ENCODE data around the gene MALSU1. TPM values are rescaled to one million over a fixed set of nuclear protein-coding genes. Genes with fewer than 3 reads are reported as not detected.

MALSU1 gene
- total RNA-seq, 1 donor from 2014 or later, result 48.7 TPM

GRCh38 chr7:23283086-23283485, 16.1 kb upstream of the MALSU1 start:
- no peaks in the 10 kb centered on the region for H3K4me1 ChIP-seq
- no peak overlapping the region for H3K27ac ChIP-seq
- H3K27me3 ChIP-seq, result no peaks in the 10 kb centered on the region
- no peak overlapping the region for H3K4me2 ChIP-seq
- no peak overlapping the region for H3K4me3 ChIP-seq
- H3F3A ChIP-seq (ENCODE audit: low read depth), result no peaks in the 10 kb centered on the region
- H3K4me3 Mint-ChIP-seq, result no peak overlapping the region
- TF ChIP-seq EZH2phosphoT487 (IDR thresholded peaks at IDR 0.05) (no peak), EZH2 (IDR thresholded peaks at IDR 0.05) (no peak), CTCF (IDR thresholded peaks at IDR 0.05) (no peak)
- no peak overlapping the region for H2AFZ ChIP-seq (replicated peaks)
- peaks cover 7% of the 10 kb centered on the region for H3K27me3 Mint-ChIP-seq (ENCODE audit: insufficient read depth, low read depth)
- H3K36me3 ChIP-seq, result no peaks in the 10 kb centered on the region
- H3K9ac ChIP-seq, result no peak overlapping the region
- H3K79me2 ChIP-seq (ENCODE audit: low read depth), result no peaks in the 10 kb centered on the region
- H3K4me1 Mint-ChIP-seq, result no peaks in the 10 kb centered on the region
- no peaks in the 10 kb centered on the region for H3K36me3 Mint-ChIP-seq
- H3K9me3 ChIP-seq (ENCODE audit: low read depth), result no peaks in the 10 kb centered on the region
- no peaks in the 10 kb centered on the region for H4K20me1 ChIP-seq (ENCODE audit: low read depth)
- no peak overlapping the region for H3K27ac Mint-ChIP-seq
- H3K9me3 Mint-ChIP-seq, result no peaks in the 10 kb centered on the region
- no peak for DNase-seq (ENCODE audit: low spot score)

- H3K27me3 ChIP-seq, result no peaks in the 10 kb centered on the region
Measured at GRCh38 chr7:23284871-23285270, 14.3 kb upstream of the MALSU1 start.

GRCh38 chr7:23285657-23286646, 13.2 kb upstream of the MALSU1 start:
- H3K27me3 Mint-ChIP-seq (ENCODE audit: insufficient read depth, low read depth), result peaks cover 7% of the 10 kb centered on the region
- TF ChIP-seq EZH2 (IDR thresholded peaks at IDR 0.05) (no peak), CTCF (IDR thresholded peaks at IDR 0.05) (no peak), EZH2phosphoT487 (IDR thresholded peaks at IDR 0.05) (no peak)
- Histone ChIP-seq H3K9ac (no peak overlapping the region), H3K4me1 (no peaks in the 10 kb centered on the region), H3K27ac (no peak overlapping the region), H2AFZ (replicated peaks) (no peak overlapping the region), H3K36me3 (no peaks in the 10 kb centered on the region), H3K27me3 (no peaks in the 10 kb centered on the region), H3K4me2 (no peak overlapping the region), H3K9me3 (ENCODE audit: low read depth) (no peaks in the 10 kb centered on the region), H3F3A (ENCODE audit: low read depth) (no peaks in the 10 kb centered on the region), H4K20me1 (ENCODE audit: low read depth) (no peaks in the 10 kb centered on the region), H3K79me2 (ENCODE audit: low read depth) (no peaks in the 10 kb centered on the region), H3K4me3 (no peak overlapping the region)
- no peaks in the 10 kb centered on the region for H3K9me3 Mint-ChIP-seq
- H3K4me1 Mint-ChIP-seq, result no peaks in the 10 kb centered on the region
- H3K27ac Mint-ChIP-seq, result no peak overlapping the region
- no peak overlapping the region for H3K4me3 Mint-ChIP-seq
- H3K36me3 Mint-ChIP-seq, result no peaks in the 10 kb centered on the region
- no peak for DNase-seq (ENCODE audit: low spot score)

More at GRCh38 chr7:23284871-23285270, 14.3 kb upstream of the MALSU1 start:
- no peaks in the 10 kb centered on the region for H3K9me3 Mint-ChIP-seq
- no peak overlapping the region for H3K4me3 Mint-ChIP-seq
- no peaks in the 10 kb centered on the region for H3K4me1 Mint-ChIP-seq
- no peaks in the 10 kb centered on the region for H3F3A ChIP-seq (ENCODE audit: low read depth)
- H3K36me3 Mint-ChIP-seq, result no peaks in the 10 kb centered on the region
- H3K4me3 ChIP-seq, result no peak overlapping the region
- H4K20me1 ChIP-seq (ENCODE audit: low read depth), result no peaks in the 10 kb centered on the region
- TF ChIP-seq CTCF (IDR thresholded peaks at IDR 0.05) (no peak), EZH2 (IDR thresholded peaks at IDR 0.05) (no peak), EZH2phosphoT487 (IDR thresholded peaks at IDR 0.05) (no peak)
- no peak overlapping the region for H3K27ac Mint-ChIP-seq
- no peaks in the 10 kb centered on the region for H3K79me2 ChIP-seq (ENCODE audit: low read depth)
- no peak overlapping the region for H3K27ac ChIP-seq
- no peaks in the 10 kb centered on the region for H3K9me3 ChIP-seq (ENCODE audit: low read depth)
- H2AFZ ChIP-seq (replicated peaks), result no peak overlapping the region
- DNase-seq (ENCODE audit: low spot score), result no peak
- peaks cover 7% of the 10 kb centered on the region for H3K27me3 Mint-ChIP-seq (ENCODE audit: insufficient read depth, low read depth)
- H3K9ac ChIP-seq, result no peak overlapping the region
- H3K4me2 ChIP-seq, result no peak overlapping the region
- no peaks in the 10 kb centered on the region for H3K36me3 ChIP-seq
- no peaks in the 10 kb centered on the region for H3K4me1 ChIP-seq
